Endothelial cell of umbilical vein (primary cell): Measurements from ENCODE around the gene TMEM74B. TPM values are rescaled to one million over a fixed set of nuclear protein-coding genes. Genes with fewer than 3 reads are reported as not detected.

Source experiments
- BruUV-seq: library from RNA; stranded (reverse); fragments of 400-500 nt; replicated peaks from 2 replicates; lab custom pipeline; 2021; lab: Mats Ljungman, UMichigan
- CTCF ChIA-PET: fragments of 300-600, 350-600 bp; sonication (Branson Sonifier 250); formaldehyde crosslinking; loops from one replicate; lab custom pipeline; 2021; ENCODE audit warnings: antibody characterized with exemption, inconsistent platforms; lab: Charles Lee
- POLR2A ChIA-PET: fragments of 300-600, 350-600 bp; sonication (Branson Sonifier 250); formaldehyde crosslinking; loops from one replicate; lab custom pipeline; 2021; ENCODE audit warnings: antibody characterized with exemption, inconsistent platforms; lab: Charles Lee
- DNase-seq: peaks from one replicate; pipeline ENCODE4 v3.0.0-alpha.2; 2011; ENCODE audit warnings: low read depth, low spot score
- FAIRE-seq: peaks from 2 replicates; lab custom pipeline; 2011; peaks lifted over from hg19 to GRCh38; lab: Jason Lieb, UNC
- H2AFZ ChIP-seq: 2 replicates; pipeline ENCODE4 v1.6.0; 2012; ENCODE audit warnings: low read depth, low read length, control low read depth, inconsistent platforms
- H3K27ac ChIP-seq: 2 replicates; pipeline ENCODE4 v1.5.1; 2011; ENCODE audit warnings: low read depth, mild to moderate bottlenecking, control low read depth, low read length, moderate library complexity; ENCODE audit not compliant: insufficient read depth
- H3K27me3 ChIP-seq, 2 experiments: 2 replicates each; pipeline versions ENCODE4 v1.6.0 to v1.6.1; 2011; ENCODE audit warnings: low read length in 2 of 2, mixed read lengths in 1 of 2; ENCODE audit not compliant: control insufficient read depth in 2 of 2, insufficient read depth in 2 of 2
- H3K36me3 ChIP-seq, 2 experiments: 2 replicates in 1 of 2; 3 replicates in 1 of 2; pipeline ENCODE4 v1.5.1; 2011; ENCODE audit warnings: low read length in 2 of 2, mild to moderate bottlenecking in 1 of 2, moderate library complexity in 1 of 2; ENCODE audit not compliant: control insufficient read depth in 2 of 2, insufficient read depth in 2 of 2; ENCODE audit errors: extremely low read depth in 1 of 2
- H3K4me1 ChIP-seq: 3 replicates; pipeline ENCODE4 v1.5.1; 2011; ENCODE audit warnings: mild to moderate bottlenecking, low read length; ENCODE audit not compliant: control insufficient read depth, insufficient read depth; ENCODE audit errors: extremely low read depth
- H3K4me2 ChIP-seq: 2 replicates; pipeline ENCODE4 v1.6.1; 2011; ENCODE audit warnings: low read length, control low read depth, mixed read lengths; ENCODE audit not compliant: insufficient read depth
- H3K4me3 ChIP-seq, 3 experiments: fragments of 200-600 bp in 1 of 3; sonication (generic), shearing (Covaris generic) in 1 of 3; replicated peaks in 1 of 3; 2 replicates each; pipeline ENCODE4 v1.5.1; 2011 to 2016; ENCODE audit warnings: control low read depth in 3 of 3, low read length in 3 of 3, mild to moderate bottlenecking in 2 of 3, inconsistent platforms in 1 of 3, low read depth in 1 of 3, moderate library complexity in 1 of 3; ENCODE audit not compliant: insufficient read depth in 1 of 3
- H3K79me2 ChIP-seq: 2 replicates; pipeline ENCODE4 v1.6.0; 2012; ENCODE audit warnings: low read length, inconsistent platforms; ENCODE audit not compliant: control insufficient read depth, insufficient read depth
- H3K9ac ChIP-seq: replicated peaks from 2 replicates; pipeline ENCODE3; 2011; ENCODE audit warnings: low read length, control low read depth; ENCODE audit not compliant: insufficient read depth; ENCODE audit errors: extremely low read depth
- H3K9me1 ChIP-seq: replicated peaks from 3 replicates; pipeline ENCODE4 v1.6.0; 2011; ENCODE audit warnings: mild to moderate bottlenecking, low read length; ENCODE audit not compliant: control insufficient read depth, insufficient read depth; ENCODE audit errors: extremely low read depth
- H3K9me3 ChIP-seq: replicated peaks from 2 replicates; pipeline ENCODE4 v1.5.1; 2012; ENCODE audit warnings: low read length, inconsistent platforms; ENCODE audit not compliant: control insufficient read depth, insufficient read depth
- H4K20me1 ChIP-seq: replicated peaks from 2 replicates; pipeline ENCODE3; 2011; ENCODE audit warnings: mild to moderate bottlenecking, low read length; ENCODE audit not compliant: control insufficient read depth, insufficient read depth; ENCODE audit errors: extremely low read depth
- CTCF ChIP-seq, 2 donors: IDR thresholded peaks; 1 replicate in 1 of 2; 2 replicates in 1 of 2; pipeline ENCODE4 v1.5.1; 2011; ENCODE audit warnings: low read length in 2 of 2, mild to moderate bottlenecking in 2 of 2, moderate library complexity in 2 of 2, control low read depth in 1 of 2, inconsistent platforms in 1 of 2, low read depth in 1 of 2; ENCODE audit not compliant: insufficient read depth in 1 of 2; ENCODE audit errors: extremely low read depth in 1 of 2
- EZH2 ChIP-seq: IDR thresholded peaks from 2 replicates; pipeline ENCODE4 v1.6.1; 2012; ENCODE audit warnings: borderline replicate concordance, low read depth, mild to moderate bottlenecking, moderate library complexity, low read length, inconsistent platforms; ENCODE audit not compliant: severe bottlenecking
- FOS ChIP-seq: IDR thresholded peaks from 2 replicates; pipeline ENCODE4 v1.6.1; 2011; ENCODE audit warnings: mild to moderate bottlenecking, low read length, moderate library complexity, borderline replicate concordance; ENCODE audit not compliant: insufficient read depth
- GATA2 ChIP-seq: IDR thresholded peaks from 2 replicates; pipeline ENCODE4 v1.7.0; 2011; ENCODE audit warnings: low read depth, mild to moderate bottlenecking, moderate library complexity, mixed read lengths, low read length; ENCODE audit not compliant: insufficient read length, insufficient read depth
- JUN ChIP-seq: IDR thresholded peaks from 2 replicates; pipeline ENCODE4 v1.6.1; 2011; ENCODE audit warnings: borderline replicate concordance, low read depth; ENCODE audit not compliant: insufficient read length, insufficient read depth
- MYC ChIP-seq: IDR thresholded peaks from one replicate; pipeline ENCODE4 v1.6.1; 2011; ENCODE audit warnings: mild to moderate bottlenecking, low read depth, low read length
- POLR2A ChIP-seq: IDR thresholded peaks from 2 replicates; pipeline ENCODE4 v1.6.1; 2012; ENCODE audit warnings: low read depth, mild to moderate bottlenecking, control low read depth, low read length
- dilution Hi-C: fragments of 300-500 bp; cut with MboI; formaldehyde crosslinking; loops from one replicate; pipeline ENCODE4 v1.15.0; 2019; ENCODE audit warnings: low sequenced_read_pairs; ENCODE audit not compliant: extremely low pct_ligation_motif_present
- intact Hi-C: fragments of 100-400 bp; cut with micrococcal nuclease; formaldehyde crosslinking; loops from one replicate; pipeline ENCODE4 v1.10.0; 2022
- polyA plus RNA-seq, 4 experiments: library from polyadenylated mRNA; depleted of rRNA in 3 of 4; stranded (reverse) in 3 of 4; unstranded in 1 of 4; fragments of >200 nt; gene quantifications; 2 replicates each; pipeline versions ENCODE4 v1.2.1 to v1.2.3, GENCODE V29; 2011 to 2012; ENCODE audit warnings: missing spikeins in 1 of 4
- total RNA-seq: library from RNA; stranded (reverse); gene quantifications from 2 replicates; pipeline ENCODE4 v1.2.3, GENCODE V29; 2021
- TF ChIP-seq, protein P1 (sequence below): IDR thresholded peaks from 2 replicates; pipeline ENCODE4 v1.6.1; 2011; ENCODE audit not compliant: insufficient read depth, insufficient read length

Gene TMEM74B
- total and polyA plus RNA-seq, 2 donors (not counting 3 experiments of a cell fraction or from before 2014, with no cell fraction given): 0.26 to 1.1 TPM

GRCh38 chr20:1160496-1160895 lies 24.3 kb downstream of the TMEM74B start:
- Histone ChIP-seq H3K36me3 (peaks cover 8 to 19% of the 10 kb centered on the region in 2 experiments), H3K4me1 (no peaks in the 10 kb centered on the region), H3K9me1 (no peaks in the 10 kb centered on the region), H3K4me2 (no peak overlapping the region), H2AFZ (no peak overlapping the region), H3K4me3 (no peak overlapping the region), H3K27me3 (no peaks in the 10 kb centered on the region), H3K79me2 (no peaks in the 10 kb centered on the region), H3K9me3 (no peaks in the 10 kb centered on the region), H4K20me1 (no peaks in the 10 kb centered on the region), H3K27ac (no peak overlapping the region), H3K9ac (no peak overlapping the region)
- ChIA-PET CTCF (no interaction called here), POLR2A (no interaction called here)
- DNase-seq: no peak
- no TSS peak for BruUV-seq
- no peak for FAIRE-seq
- intact Hi-C loops (no loop called here), dilution Hi-C loops (no loop called here)
- TF ChIP-seq, protein P1, sequence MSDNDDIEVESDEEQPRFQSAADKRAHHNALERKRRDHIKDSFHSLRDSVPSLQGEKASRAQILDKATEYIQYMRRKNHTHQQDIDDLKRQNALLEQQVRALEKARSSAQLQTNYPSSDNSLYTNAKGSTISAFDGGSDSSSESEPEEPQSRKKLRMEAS: no peak
- no peak for TF ChIP-seq MYC
- no peak for TF ChIP-seq CTCF (IDR thresholded peaks at IDR 0.05; ENCODE audit: extremely low read depth in 1 of 2, insufficient read depth in 1 of 2, low read depth in 1 of 2, low read length in 2 of 2)
- TF ChIP-seq EZH2: no peak
- TF ChIP-seq POLR2A: no peak
- TF ChIP-seq JUN: no peak
- no peak for TF ChIP-seq GATA2
- TF ChIP-seq FOS: no peak
